ENCODE measurements around the gene CDH2.

GRCh38 chr18:28175150-28175929, 1.6 kb downstream of the CDH2 start:
- TF ChIP-seq CTCF (IDR thresholded peaks at IDR 0.05) (no peak), TCF7L2 (IDR thresholded peaks at IDR 0.05; ENCODE audit: low read depth, low read length) (no peak)
